ENCODE measurements around the gene C17orf75. TPM values are rescaled to one million over a fixed set of nuclear protein-coding genes. Genes with fewer than 3 reads are reported as not detected.

C17orf75 gene
- total and polyA plus RNA-seq, 2 of the 4 experiments (the other 2 are of a cell fraction): 11.5 to 16.1 TPM

GRCh38 chr17:32383926-32384434 lies 42.0 kb upstream of the C17orf75 start:
- Histone ChIP-seq H3K36me3 (ENCODE audit: control insufficient read depth, insufficient read depth, low read length) (peaks cover 18% of the 10 kb centered on the region), H3K23ac (ENCODE audit: low read depth, low read length) (no peak overlapping the region), H3K56ac (ENCODE audit: extremely low read depth, insufficient read depth, low read length) (no peak overlapping the region), H2BK20ac (ENCODE audit: low read depth, low read length) (no peak overlapping the region), H4K91ac (ENCODE audit: insufficient read depth, low read depth, low read length) (no peak overlapping the region), H4K20me1 (ENCODE audit: insufficient read depth, low read length) (peaks cover 4% of the 10 kb centered on the region; the same call in 1 of the 2 replicates), H3K79me1 (ENCODE audit: low read depth in 1 of 2, low read length in 2 of 2) (peaks cover 9 to 21% of the 10 kb centered on the region in 2 experiments), H3K9ac (ENCODE audit: low read depth, low read length) (no peak overlapping the region), H3K4me1 (ENCODE audit: control insufficient read depth, insufficient read depth, low read length) (no peaks in the 10 kb centered on the region), H2AK9ac (replicated peaks; ENCODE audit: low read depth, low read length, poor library complexity) (no peak overlapping the region), H3K4me2 (ENCODE audit: low read depth, low read length) (no peak overlapping the region), H4K8ac (ENCODE audit: low read depth in 2 of 2, low read length in 2 of 2) (no peak overlapping the region), H4K5ac (ENCODE audit: low read depth, low read length) (no peak overlapping the region), H3K27ac (ENCODE audit: insufficient read depth, low read length) (no peak overlapping the region), H3K18ac (ENCODE audit: low read depth, low read length) (no peak overlapping the region), H3K14ac (replicated peaks; ENCODE audit: low read depth, low read length) (no peak overlapping the region), H2AK5ac (ENCODE audit: low read depth, low read length) (no peak overlapping the region), H3K9me3 (ENCODE audit: control insufficient read depth, insufficient read depth, low read length) (no peaks in the 10 kb centered on the region), H3K4me3 (ENCODE audit: insufficient read depth, low read depth, low read length) (no peak overlapping the region), H2AFZ (replicated peaks; ENCODE audit: low read length, poor library complexity) (no peak overlapping the region), H3K27me3 (ENCODE audit: control insufficient read depth, insufficient read depth, low read length) (no peaks in the 10 kb centered on the region), H2BK5ac (ENCODE audit: low read depth, low read length, poor library complexity, severe bottlenecking) (no peak overlapping the region), H3K4ac (ENCODE audit: low read depth, low read length) (no peak overlapping the region), H2BK15ac (ENCODE audit: low read depth, low read length) (no peak overlapping the region), H3K9me1 (ENCODE audit: insufficient read depth, low read length) (peaks cover 2% of the 10 kb centered on the region; the same call in 1 of the 2 replicates), H2BK120ac (ENCODE audit: low read depth, low read length) (no peak overlapping the region)
- intact Hi-C loops (cut with micrococcal nuclease) (no loop called here), dilution Hi-C loops (cut with HindIII; ENCODE audit: low sequenced_read_pairs, unreplicated experiment) (no loop called here), in situ Hi-C loops (cut with MboI; ENCODE audit: low sequenced_read_pairs) (no loop called here)
- no peak for DNase-seq
- CTCF ChIA-PET: no interaction called here
- no peak for TF ChIP-seq CTCF (conservative IDR thresholded peaks at IDR 0.05; ENCODE audit: low read depth, low read length)
- no peak for TF ChIP-seq MAZ (IDR thresholded peaks at IDR 0.05; ENCODE audit: borderline replicate concordance, low read depth, low read length)
- TF ChIP-seq FOS (IDR thresholded peaks at IDR 0.05; ENCODE audit: low read depth, low read length): no peak
- no peak for TF ChIP-seq ELK1 (IDR thresholded peaks at IDR 0.05; ENCODE audit: borderline replicate concordance, low read depth, low read length)
- no peak for TF ChIP-seq SMC3 (IDR thresholded peaks at IDR 0.05; ENCODE audit: low read depth, low read length)
- TF ChIP-seq MXI1 (IDR thresholded peaks at IDR 0.05; ENCODE audit: borderline replicate concordance, low read depth, low read length): no peak
- TF ChIP-seq NFE2L2 (IDR thresholded peaks at IDR 0.05; ENCODE audit: low read depth, low read length): no peak
- no peak for TF ChIP-seq BHLHE40 (IDR thresholded peaks at IDR 0.05; ENCODE audit: low read depth, low read length)
- no peak for TF ChIP-seq CEBPB (IDR thresholded peaks at IDR 0.05; ENCODE audit: low read depth, low read length)
- no peak for TF ChIP-seq USF2 (IDR thresholded peaks at IDR 0.05; ENCODE audit: low read depth, low read length)
- TF ChIP-seq POLR2A (IDR thresholded peaks at IDR 0.05; ENCODE audit: low read depth, low read length): no peak
- no peak for TF ChIP-seq RCOR1 (IDR thresholded peaks at IDR 0.05; ENCODE audit: insufficient replicate concordance, low read length)
- no peak for TF ChIP-seq MAFK (IDR thresholded peaks at IDR 0.05; ENCODE audit: low read depth, low read length)
- TF ChIP-seq RFX5 (IDR thresholded peaks at IDR 0.05; ENCODE audit: low read depth, low read length): no peak
- TF ChIP-seq CHD1 (IDR thresholded peaks at IDR 0.05; ENCODE audit: low read depth, low read length): no peak
- POLR2A ChIA-PET (ENCODE audit: unreplicated experiment): no interaction called here
- WGBS, 2 experiments (ENCODE audit: extremely low coverage in 2 of 2, insufficient read length in 1 of 2): no CpG with 5 or more reads among the region's 1 CpG
- no peak for ATAC-seq (ENCODE audit: low read depth)
- BruUV-seq (replicated peaks): no TSS peak
